NCI-H82 treated with DMSO at 0.1 percent for 48 hours (cell line): ENCODE measurements around the gene SURF1.
"Not testable (repeated sequence)": the region's sequence is repeated elsewhere in the genome, so short reads cannot be mapped to it uniquely, and the experiment has no call there.

Source experiments
- DNase-seq: peaks from one replicate; lab custom pipeline; 2025; ENCODE audit not compliant: unreplicated experiment; lab: John Stamatoyannopoulos, UW

SURF1 gene

DNA sequence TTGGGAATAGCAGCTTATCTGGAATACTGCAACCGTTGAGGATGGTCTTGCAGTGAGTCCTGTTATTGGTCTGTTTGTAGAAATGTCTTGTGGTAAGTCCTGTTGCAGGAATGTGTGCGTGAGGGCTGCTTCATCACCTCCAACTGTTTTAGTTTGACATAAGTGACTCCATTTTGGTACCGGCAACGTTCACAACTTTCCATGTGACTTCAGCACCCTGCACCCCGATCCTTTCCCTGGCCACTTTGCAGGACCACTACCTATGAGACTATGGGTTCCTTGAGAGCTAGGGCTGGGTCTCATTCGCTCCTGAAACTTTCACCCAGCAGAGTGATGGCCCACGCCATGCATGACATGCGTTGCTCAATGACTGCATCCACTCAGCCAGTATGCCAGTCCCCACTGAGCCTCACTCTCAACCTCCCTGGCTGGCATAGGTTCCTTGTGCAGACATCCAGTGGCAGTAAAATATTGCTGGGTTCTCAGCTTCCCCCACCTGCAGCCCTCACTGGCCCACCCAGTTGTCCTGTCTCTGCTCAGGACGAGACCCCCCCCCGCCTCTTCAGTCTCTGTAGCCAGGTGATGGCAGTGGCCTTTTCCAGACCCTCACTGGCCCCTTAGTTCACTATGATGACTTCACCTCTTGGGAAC is 28.3 kb downstream of the SURF1 start:
- DNase-seq: no peak

DNA sequence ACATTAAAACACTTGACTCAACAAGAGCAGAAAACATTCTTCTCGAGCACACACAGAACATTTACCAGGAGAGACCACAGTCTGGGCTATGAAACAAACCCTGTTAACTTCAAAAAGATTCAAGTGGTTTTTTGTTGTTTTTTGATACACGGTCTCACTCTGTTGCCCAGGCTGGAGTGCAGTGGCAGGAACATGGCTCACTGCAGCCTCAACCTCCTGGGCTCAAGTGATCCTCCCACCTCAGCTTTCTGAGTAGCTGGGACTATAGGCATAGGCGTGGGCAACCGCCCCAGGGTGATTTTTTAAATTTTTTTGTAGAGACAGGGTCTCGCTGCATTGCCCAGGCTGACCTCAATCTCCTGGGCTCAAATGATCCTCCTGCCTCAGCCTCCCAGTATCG is 29.3 kb downstream of the SURF1 start:
- DNase-seq: not testable (repeated sequence)

DNA sequence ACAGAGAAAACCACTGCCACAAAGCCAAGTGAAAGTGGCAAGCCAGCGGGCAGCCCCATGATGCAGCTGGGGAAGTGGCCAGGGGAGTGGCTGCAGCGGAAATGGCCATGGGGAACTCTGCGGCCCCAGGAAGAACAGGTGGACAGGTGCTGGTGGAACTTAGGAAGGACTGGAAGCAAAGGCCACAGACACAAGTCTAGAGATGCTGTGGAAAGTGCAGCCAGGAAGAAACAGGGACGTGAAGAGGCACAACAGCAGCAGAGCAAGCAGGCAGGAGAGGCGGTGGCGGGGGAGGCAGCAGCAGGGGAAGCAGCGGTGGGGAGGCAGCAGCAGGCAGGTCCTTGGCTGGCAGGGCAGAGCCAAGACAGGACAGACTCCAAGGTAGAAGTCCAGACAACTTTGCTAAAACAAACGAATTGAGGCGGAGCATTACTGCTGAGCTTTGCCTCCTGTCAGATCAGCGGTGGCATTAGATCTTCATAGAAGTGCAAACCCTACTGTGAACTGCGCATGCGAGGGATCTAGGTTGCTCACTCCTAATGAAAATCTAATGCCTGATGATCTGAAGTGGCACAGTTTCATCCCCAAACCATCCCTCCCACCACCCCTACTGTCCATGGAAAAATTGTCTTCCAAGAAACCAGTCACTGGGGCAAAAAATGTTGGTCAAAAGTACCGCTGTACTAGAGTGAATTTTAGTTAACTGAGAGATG is 32.1 kb downstream of the SURF1 start:
- DNase-seq: no peak

- DNase-seq: no peak
These were observed 33.1 kb downstream of the SURF1 start for GRCh38 chr9:133323211-133323610.

GRCh38 chr9:133322701-133323100 is 33.6 kb downstream of the SURF1 start:
- no peak for DNase-seq

GRCh38 chr9:133321411-133321935 is 34.8 kb downstream of the SURF1 start:
- no peak for DNase-seq

- DNase-seq: no peak
These were observed 35.8 kb downstream of the SURF1 start for GRCh38 chr9:133320421-133320881.

- DNase-seq: not testable (repeated sequence)
These were observed 38.7 kb downstream of the SURF1 start for GRCh38 chr9:133317551-133317950.

- no peak for DNase-seq
These were observed 40.3 kb downstream of the SURF1 start for GRCh38 chr9:133315997-133316396.

- DNase-seq: no peak
These were observed 46.7 kb downstream of the SURF1 start for GRCh38 chr9:133309608-133310007.

- no peak for DNase-seq
These were observed 49.0 kb downstream of the SURF1 start for GRCh38 chr9:133307301-133307700.

GRCh38 chr9:133306242-133307204 is 49.8 kb downstream of the SURF1 start:
- DNase-seq: no peak

DNA sequence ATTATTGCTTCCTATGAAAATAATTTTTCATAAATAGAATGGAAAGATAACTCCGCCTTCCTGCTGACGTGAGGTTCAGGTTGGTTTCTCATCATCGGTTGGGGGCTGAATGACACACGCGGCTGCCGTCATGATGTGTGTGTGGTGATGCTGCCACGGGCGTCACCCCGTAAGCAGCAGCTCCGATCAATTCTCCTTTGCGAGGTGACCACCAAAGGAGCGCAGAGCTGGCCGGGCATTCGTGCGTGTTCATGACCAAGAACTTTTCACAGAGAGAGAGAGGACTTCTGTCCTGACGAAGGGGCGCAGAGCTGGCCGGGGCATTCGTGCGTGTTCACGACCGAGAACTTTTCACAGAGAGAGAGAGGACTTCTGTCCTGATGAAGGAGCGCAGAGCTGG is 50.6 kb downstream of the SURF1 start:
- DNase-seq: no peak

GRCh38 chr9:133304477-133305377 is 51.6 kb downstream of the SURF1 start:
- DNase-seq: no peak

DNA sequence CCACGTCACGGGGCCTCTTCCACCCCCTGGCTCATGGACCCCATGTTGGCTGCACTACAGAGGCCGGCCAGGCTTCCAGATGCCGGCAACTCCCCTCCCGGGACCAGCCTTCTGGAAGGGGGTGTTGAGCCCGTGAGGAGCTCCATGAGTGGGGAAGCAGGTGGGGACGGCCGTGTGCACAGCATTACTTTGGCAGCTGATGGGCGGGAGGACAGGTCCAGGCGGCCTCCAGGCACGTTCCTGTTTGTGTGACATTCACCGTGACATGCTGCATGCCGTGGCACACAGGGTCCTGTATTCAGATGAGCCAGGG is 52.2 kb downstream of the SURF1 start:
- no peak for DNase-seq

- no peak for DNase-seq
These were observed 52.8 kb downstream of the SURF1 start for GRCh38 chr9:133303266-133304157.
